Activated naive CD8-positive, alpha-beta T cell treated with anti-CD3 and anti-CD28 coated beads, Interleukin-2, amount 50 U/mL, for 24 hours (primary cell): ENCODE measurements around the gene HMGN5.

ENCODE experiments used
- ATAC-seq: fragments of 150-1000 bp; cut with Tn5 transposase; one replicate; pipeline ENCODE4 v1.10.0; 2021
- DNase-seq: peaks from one replicate; pipeline ENCODE4 v3.0.0; 2021
- H3K27ac Mint-ChIP-seq: one replicate; pipeline ENCODE4 v1.8.0; 2021; ENCODE audit warnings: mild to moderate bottlenecking, mixed read lengths
- H3K27me3 Mint-ChIP-seq: one replicate; pipeline ENCODE4 v1.8.0; 2021; ENCODE audit warnings: mixed read lengths
- H3K36me3 Mint-ChIP-seq: one replicate; pipeline ENCODE4 v1.8.0; 2021; ENCODE audit warnings: low read depth, mixed read lengths
- H3K4me1 Mint-ChIP-seq: one replicate; pipeline ENCODE4 v1.8.0; 2021; ENCODE audit warnings: mixed read lengths
- H3K4me3 Mint-ChIP-seq: one replicate; pipeline ENCODE4 v1.8.0; 2021; ENCODE audit warnings: mild to moderate bottlenecking, moderate library complexity, mixed read lengths
- H3K9me3 Mint-ChIP-seq: one replicate; pipeline ENCODE4 v1.8.0; 2021; ENCODE audit warnings: mixed read lengths

The HMGN5 gene

DNA sequence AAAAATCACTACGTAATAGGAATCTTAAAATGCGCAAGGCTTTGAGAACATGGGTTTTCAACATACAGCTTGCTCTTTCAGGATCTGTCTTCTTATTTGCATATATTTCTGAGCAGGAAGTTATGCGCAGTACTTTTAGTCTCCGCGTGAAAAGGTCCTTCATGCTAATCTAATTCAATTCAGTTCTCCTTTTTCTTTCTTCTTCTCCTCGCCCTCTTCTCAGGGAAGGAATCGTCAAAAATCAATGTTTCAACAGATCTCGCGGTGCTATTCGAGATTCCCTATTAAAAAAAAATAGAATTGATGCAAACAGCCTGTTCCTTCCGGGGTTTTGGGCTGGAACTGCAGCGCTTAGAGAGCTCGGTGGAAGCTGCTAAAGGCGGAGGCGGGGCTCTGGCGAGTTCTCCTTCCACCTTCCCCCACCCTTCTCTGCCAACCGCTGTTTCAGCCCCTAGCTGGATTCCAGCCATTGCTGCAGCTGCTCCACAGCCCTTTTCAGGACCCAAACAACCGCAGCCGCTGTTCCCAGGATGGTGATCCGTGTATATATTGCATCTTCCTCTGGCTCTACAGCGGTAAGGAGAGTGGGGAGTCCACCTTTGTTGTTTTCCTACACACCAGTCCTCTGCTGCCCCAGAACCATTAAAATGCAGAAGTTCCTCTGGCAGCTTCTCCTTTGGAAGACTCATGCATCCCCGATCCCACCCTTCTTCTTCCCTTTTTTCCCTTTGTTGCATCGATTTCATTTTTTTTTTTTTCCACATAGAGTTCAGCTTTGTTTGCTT is at the start of gene HMGN5, which contains the start of gene SH3BGRL:
TSS of gene HMGN5 (minus strand) at position 243 of the 785 bp plus-strand sequence. CDS start 80,364 bp downstream, outside the sequence.
TSS of gene SH3BGRL (plus strand) at position 432 of the 785 bp plus-strand sequence. CDS start at position 531, 99 bp downstream.
- peak within 1 kb of the TSS; percentile 95 for H3K4me3 Mint-ChIP-seq
- ATAC-seq (peak; percentile 97), DNase-seq (peak; percentile 65)
- H3K4me1 Mint-ChIP-seq, result peaks cover 49% of the 10 kb centered on the region
- H3K36me3 Mint-ChIP-seq, result peaks cover 12% of the 10 kb centered on the region
- no peaks in the 10 kb centered on the region for H3K27me3 Mint-ChIP-seq
- peak within 1 kb of the TSS; percentile 92 for H3K27ac Mint-ChIP-seq
- no peaks in the 10 kb centered on the region for H3K9me3 Mint-ChIP-seq

DNA sequence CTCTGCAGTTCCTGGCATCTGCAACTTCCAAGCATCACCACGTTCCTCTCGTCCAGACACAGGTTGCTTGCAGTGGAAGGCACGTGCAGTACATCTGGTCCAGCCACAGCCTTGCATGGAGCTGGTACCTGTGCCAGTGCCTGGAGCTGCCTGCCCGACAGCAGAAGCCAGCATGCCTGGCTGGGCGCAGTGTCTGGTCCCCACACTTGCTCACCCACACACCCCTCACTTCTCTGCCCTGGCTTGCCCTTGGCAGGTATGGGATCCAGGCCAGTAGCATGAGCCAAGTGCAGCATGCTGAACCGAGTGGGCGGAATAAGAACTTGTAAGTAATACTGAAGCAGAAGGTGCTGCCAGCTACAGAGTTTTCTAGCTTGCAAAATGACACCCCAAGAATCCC is 40.0 kb upstream of the HMGN5 start:
- ATAC-seq (no peak), DNase-seq (no peak)
- Mint-ChIP-seq H3K4me1 (no peaks in the 10 kb centered on the region), H3K36me3 (peaks cover 36% of the 10 kb centered on the region), H3K27ac (no peak overlapping the region), H3K27me3 (no peaks in the 10 kb centered on the region), H3K9me3 (peaks cover 10% of the 10 kb centered on the region), H3K4me3 (no peak overlapping the region)

DNA sequence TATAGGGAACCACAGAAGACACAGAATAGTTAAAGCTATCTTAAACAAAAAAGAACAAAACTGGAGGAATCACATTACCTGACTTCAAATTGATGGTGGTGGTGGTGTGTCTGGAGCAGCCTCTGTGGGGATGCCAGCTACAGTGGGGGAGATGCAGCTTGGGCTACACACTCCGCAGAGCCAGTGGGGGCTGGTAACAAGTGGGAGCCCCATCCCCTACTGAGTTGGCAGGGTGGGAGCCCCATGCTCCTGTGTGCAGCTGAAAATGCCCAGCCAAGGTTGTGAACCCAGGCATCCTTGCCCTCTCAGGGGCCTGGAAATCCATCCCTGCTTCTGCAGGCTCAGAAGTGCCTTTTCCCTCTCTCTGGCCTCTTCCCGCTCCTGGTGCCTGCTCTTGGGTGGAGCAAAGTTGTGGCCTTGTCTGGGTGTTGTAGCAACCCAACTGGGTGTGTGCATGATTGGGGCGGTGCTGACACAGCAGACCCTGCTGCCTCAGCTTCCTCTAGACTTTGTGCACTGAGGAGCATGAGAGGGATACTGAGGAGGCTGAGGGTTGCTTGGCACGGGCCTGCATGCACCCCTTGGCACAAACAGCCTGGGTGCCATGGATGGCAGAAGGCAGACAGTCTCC is 39.1 kb upstream of the HMGN5 start:
- H3K4me1 Mint-ChIP-seq, result no peaks in the 10 kb centered on the region
- no peak overlapping the region for H3K4me3 Mint-ChIP-seq
- ATAC-seq (no peak), DNase-seq (no peak)
- peaks cover 10% of the 10 kb centered on the region for H3K9me3 Mint-ChIP-seq
- H3K36me3 Mint-ChIP-seq, result peaks cover 38% of the 10 kb centered on the region
- no peaks in the 10 kb centered on the region for H3K27me3 Mint-ChIP-seq
- H3K27ac Mint-ChIP-seq, result no peak overlapping the region

DNA sequence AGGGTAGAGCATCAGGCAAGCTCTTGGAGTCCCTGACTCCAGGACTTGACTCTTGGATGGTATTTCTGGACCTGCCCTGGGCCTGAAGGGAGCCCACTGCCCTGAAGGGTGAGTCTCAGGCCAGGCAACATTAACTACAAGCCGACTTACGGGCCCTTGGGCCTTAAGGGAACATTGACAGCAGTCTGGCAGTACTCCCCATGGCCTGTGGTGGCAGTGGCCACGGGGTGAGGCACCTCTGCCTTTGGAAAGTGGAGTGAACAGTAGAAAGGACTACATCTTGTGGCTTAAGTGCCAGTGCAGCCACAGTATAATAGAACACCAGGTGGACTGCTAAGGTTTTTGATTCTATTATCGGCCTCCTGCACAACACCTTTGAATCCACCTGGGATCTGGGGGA is 36.5 kb upstream of the HMGN5 start:
- Mint-ChIP-seq H3K27ac (no peak overlapping the region), H3K36me3 (peaks cover 43% of the 10 kb centered on the region), H3K4me1 (no peaks in the 10 kb centered on the region), H3K9me3 (peaks cover 10% of the 10 kb centered on the region), H3K27me3 (no peaks in the 10 kb centered on the region), H3K4me3 (no peak overlapping the region)
- DNase-seq (no peak), ATAC-seq (no peak)

DNA sequence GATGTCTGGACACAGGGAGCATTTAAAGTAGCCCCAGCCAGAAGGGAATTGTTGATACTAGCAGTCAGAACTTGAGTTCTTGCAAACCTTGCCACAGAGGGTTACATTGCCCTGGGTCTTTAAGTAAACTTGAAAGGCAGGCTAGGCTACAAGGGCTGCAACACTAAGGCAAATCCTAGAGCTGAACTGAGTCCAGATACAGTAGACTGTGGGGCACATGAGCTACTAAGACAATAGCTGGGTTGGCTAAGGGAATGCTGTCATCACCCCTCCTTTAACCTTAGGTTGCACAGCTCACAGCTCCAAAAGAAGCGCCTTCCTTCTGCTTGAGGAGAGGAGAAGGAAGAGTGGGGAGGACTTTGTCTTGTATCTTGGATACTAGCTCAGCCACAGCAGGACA is 35.8 kb upstream of the HMGN5 start:
- Mint-ChIP-seq H3K4me3 (no peak overlapping the region), H3K4me1 (peaks cover 1% of the 10 kb centered on the region), H3K27ac (no peak overlapping the region), H3K27me3 (no peaks in the 10 kb centered on the region), H3K36me3 (peaks cover 43% of the 10 kb centered on the region), H3K9me3 (peaks cover 10% of the 10 kb centered on the region)
- DNase-seq (no peak), ATAC-seq (no peak)

GRCh38 chrX:81232218-81232617 is 30.5 kb upstream of the HMGN5 start:
- DNase-seq (no peak), ATAC-seq (no peak)
- Mint-ChIP-seq H3K9me3 (no peaks in the 10 kb centered on the region), H3K27ac (no peak overlapping the region), H3K27me3 (no peaks in the 10 kb centered on the region), H3K4me1 (peaks cover 22% of the 10 kb centered on the region), H3K4me3 (no peak overlapping the region), H3K36me3 (peaks cover 13% of the 10 kb centered on the region)

GRCh38 chrX:81231476-81231875 is 29.8 kb upstream of the HMGN5 start:
- H3K27ac Mint-ChIP-seq, result no peak overlapping the region
- H3K36me3 Mint-ChIP-seq, result peaks cover 7% of the 10 kb centered on the region
- no peaks in the 10 kb centered on the region for H3K27me3 Mint-ChIP-seq
- peaks cover 22% of the 10 kb centered on the region for H3K4me1 Mint-ChIP-seq
- no peak overlapping the region for H3K4me3 Mint-ChIP-seq
- no peak for DNase-seq
- H3K9me3 Mint-ChIP-seq, result no peaks in the 10 kb centered on the region
- no peak for ATAC-seq

DNA sequence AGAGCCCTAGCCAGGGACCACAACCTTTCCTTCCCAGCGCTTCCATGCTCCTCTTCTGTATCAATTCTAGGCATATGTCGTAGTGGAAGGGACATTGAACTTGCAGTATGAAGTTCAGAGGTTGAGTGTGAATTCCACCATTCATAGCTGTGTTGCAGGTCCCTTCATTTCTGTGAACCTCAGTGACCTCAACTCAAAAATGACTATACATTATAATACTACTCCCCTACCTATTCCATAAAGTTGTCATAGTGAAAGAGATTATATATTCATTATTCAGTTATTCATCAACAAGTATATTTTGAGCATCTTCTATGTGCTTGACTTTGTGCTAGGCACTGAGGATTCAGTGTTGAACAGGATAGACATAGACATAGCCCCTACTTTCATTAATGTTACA is 28.2 kb upstream of the HMGN5 start:
- no peak overlapping the region for H3K27ac Mint-ChIP-seq
- ATAC-seq, result no peak

DNA sequence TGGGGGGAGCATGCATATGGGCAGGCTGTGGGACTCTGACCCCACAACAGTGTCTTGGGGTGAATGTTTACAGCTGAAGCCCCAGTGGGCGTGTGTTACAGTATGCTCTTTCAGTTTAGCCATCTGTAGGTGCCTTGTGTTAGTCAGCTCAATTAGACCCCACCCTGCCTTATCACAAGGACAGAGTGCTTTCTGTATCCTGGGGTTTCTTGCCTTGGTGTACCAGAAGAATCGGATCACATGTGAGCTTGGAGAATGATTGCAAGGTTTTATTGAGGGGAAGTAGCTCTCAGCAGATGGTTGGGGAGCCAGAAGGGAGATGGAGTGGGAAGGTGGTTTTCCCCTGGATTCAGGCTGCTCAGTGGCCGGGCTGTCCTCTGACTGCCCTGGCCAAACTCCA is 27.5 kb upstream of the HMGN5 start:
- H3K36me3 Mint-ChIP-seq, result peaks cover 4% of the 10 kb centered on the region
- H3K4me3 Mint-ChIP-seq, result no peak overlapping the region
- ATAC-seq (no peak), DNase-seq (no peak)
- no peaks in the 10 kb centered on the region for H3K9me3 Mint-ChIP-seq
- no peaks in the 10 kb centered on the region for H3K27me3 Mint-ChIP-seq
- no peak overlapping the region for H3K27ac Mint-ChIP-seq
- peaks cover 22% of the 10 kb centered on the region for H3K4me1 Mint-ChIP-seq

More for the DNA sequence above, 28.2 kb upstream of the HMGN5 start:
- H3K36me3 Mint-ChIP-seq, result peaks cover 4% of the 10 kb centered on the region
- no peak for DNase-seq
- H3K9me3 Mint-ChIP-seq, result no peaks in the 10 kb centered on the region
- peaks cover 22% of the 10 kb centered on the region for H3K4me1 Mint-ChIP-seq
- no peaks in the 10 kb centered on the region for H3K27me3 Mint-ChIP-seq
- no peak overlapping the region for H3K4me3 Mint-ChIP-seq

DNA sequence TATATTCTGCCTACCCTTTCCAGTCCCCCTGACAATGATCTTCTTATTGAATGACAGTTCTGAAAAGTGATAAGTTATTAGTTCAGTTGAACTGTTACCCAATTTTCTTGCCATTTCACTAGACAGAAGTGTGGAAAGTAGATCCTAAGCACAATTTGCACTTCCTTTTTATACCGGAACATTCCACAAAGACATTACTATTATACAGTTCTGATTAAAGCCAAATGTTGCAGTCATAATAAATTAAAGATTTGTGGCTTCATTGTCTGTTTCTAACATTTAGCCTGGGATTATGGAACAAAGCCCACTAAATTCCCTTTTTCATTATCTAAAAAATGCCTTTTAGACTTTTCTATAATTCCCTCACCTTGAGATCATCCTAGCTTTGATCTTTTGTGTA is 14.0 kb upstream of the HMGN5 start:
- H3K4me1 Mint-ChIP-seq, result peaks cover 33% of the 10 kb centered on the region
- ATAC-seq (no peak), DNase-seq (no peak)
- H3K4me3 Mint-ChIP-seq, result no peak overlapping the region
- peaks cover 8% of the 10 kb centered on the region for H3K36me3 Mint-ChIP-seq
- H3K9me3 Mint-ChIP-seq, result no peaks in the 10 kb centered on the region
- H3K27me3 Mint-ChIP-seq, result no peaks in the 10 kb centered on the region
- H3K27ac Mint-ChIP-seq, result no peak overlapping the region

- Mint-ChIP-seq H3K4me3 (no peak overlapping the region), H3K9me3 (no peaks in the 10 kb centered on the region), H3K4me1 (peaks cover 35% of the 10 kb centered on the region), H3K36me3 (peaks cover 22% of the 10 kb centered on the region), H3K27ac (no peak overlapping the region), H3K27me3 (no peaks in the 10 kb centered on the region)
- DNase-seq (no peak), ATAC-seq (no peak)
Measured at GRCh38 chrX:81208916-81209315, 7.2 kb upstream of the HMGN5 start.

GRCh38 chrX:81206476-81206875 is 4.8 kb upstream of the HMGN5 start:
- Mint-ChIP-seq H3K36me3 (peaks cover 16% of the 10 kb centered on the region), H3K9me3 (no peaks in the 10 kb centered on the region), H3K4me3 (no peak overlapping the region), H3K27me3 (no peaks in the 10 kb centered on the region), H3K4me1 (peaks cover 43% of the 10 kb centered on the region), H3K27ac (no peak overlapping the region)
- no peak for ATAC-seq
- no peak for DNase-seq

- DNase-seq (no peak), ATAC-seq (no peak)
- Mint-ChIP-seq H3K4me1 (peaks cover 50% of the 10 kb centered on the region), H3K27me3 (no peaks in the 10 kb centered on the region), H3K9me3 (no peaks in the 10 kb centered on the region), H3K27ac (no peak overlapping the region), H3K36me3 (peaks cover 16% of the 10 kb centered on the region), H3K4me3 (no peak overlapping the region)
Measured at GRCh38 chrX:81205551-81205950, 3.8 kb upstream of the HMGN5 start.

GRCh38 chrX:81202943-81203342 is 1.2 kb upstream of the HMGN5 start:
- peaks cover 53% of the 10 kb centered on the region for H3K4me1 Mint-ChIP-seq
- ATAC-seq (no peak), DNase-seq (no peak)
- H3K27me3 Mint-ChIP-seq, result no peaks in the 10 kb centered on the region
- peak overlapping the region; percentile 95 for H3K4me3 Mint-ChIP-seq
- H3K36me3 Mint-ChIP-seq, result peaks cover 16% of the 10 kb centered on the region
- peak overlapping the region; percentile 92 for H3K27ac Mint-ChIP-seq
- no peaks in the 10 kb centered on the region for H3K9me3 Mint-ChIP-seq

GRCh38 chrX:81202456-81202819 is 725 bp upstream of the HMGN5 start:
- peaks cover 13% of the 10 kb centered on the region for H3K36me3 Mint-ChIP-seq
- H3K4me3 Mint-ChIP-seq, result peak overlapping the region; percentile 95
- peak; percentile 34 for ATAC-seq
- peak overlapping the region; percentile 92 for H3K27ac Mint-ChIP-seq
- no peaks in the 10 kb centered on the region for H3K9me3 Mint-ChIP-seq
- H3K4me1 Mint-ChIP-seq, result peaks cover 50% of the 10 kb centered on the region
- H3K27me3 Mint-ChIP-seq, result no peaks in the 10 kb centered on the region
- DNase-seq, result no peak
